22Rv1 (cell line): Measurements from ENCODE around the gene PMPCA.

Experiments used
- H3K27ac ChIP-seq: fragments of 450-650 bp; 2 replicates; pipeline ENCODE4 v1.5.1; 2017
- CTCF ChIP-seq: fragments of 450-650 bp; IDR thresholded peaks from 2 replicates; pipeline ENCODE4 v1.5.1; 2017; ENCODE audit warnings: mild to moderate bottlenecking
- ZFX ChIP-seq: fragments of 450-650 bp; IDR thresholded peaks from 2 replicates; pipeline ENCODE4 v1.6.1; 2017; ENCODE audit warnings: antibody characterized with exemption, borderline replicate concordance

PMPCA gene

GRCh38 chr9:136433043-136433715 lies 22.7 kb downstream of the PMPCA start:
- TF ChIP-seq ZFX = no peak
- H3K27ac ChIP-seq = no peak overlapping the region

- no peak for TF ChIP-seq ZFX
- no peak for TF ChIP-seq CTCF
- H3K27ac ChIP-seq = no peak overlapping the region
Observed at GRCh38 chr9:136433849-136434579, 23.6 kb downstream of the PMPCA start.

- TF ChIP-seq CTCF = no peak
- TF ChIP-seq ZFX = no peak
- no peak overlapping the region for H3K27ac ChIP-seq
Observed at GRCh38 chr9:136434580-136435169, 24.2 kb downstream of the PMPCA start.

- TF ChIP-seq CTCF = no peak
- TF ChIP-seq ZFX = no peak
- no peak overlapping the region for H3K27ac ChIP-seq
Observed at GRCh38 chr9:136436055-136436634, 25.7 kb downstream of the PMPCA start.

GRCh38 chr9:136437430-136437829 lies 27.0 kb downstream of the PMPCA start:
- H3K27ac ChIP-seq = peak overlapping the region; percentile 70; the same call in 1 of the 2 replicates

GRCh38 chr9:136437839-136438547 lies 27.5 kb downstream of the PMPCA start:
- no peak for TF ChIP-seq ZFX
- TF ChIP-seq CTCF = no peak
- H3K27ac ChIP-seq = peak overlapping the region; percentile 70

More at GRCh38 chr9:136437430-136437829, 27.0 kb downstream of the PMPCA start:
- TF ChIP-seq ZFX = no peak
- no peak for TF ChIP-seq CTCF
